Activated CD4-positive, alpha-beta T cell treated with anti-CD3 and anti-CD28 coated beads for 48 hours (primary cell): ENCODE data around the gene MBOAT7.
"Not testable (repeated sequence)": the region's sequence is repeated elsewhere in the genome, so short reads cannot be mapped to it uniquely, and the experiment has no call there.

ENCODE experiments used
- DNase-seq: peaks from one replicate; pipeline ENCODE4 v3.0.0-alpha.2; 2020

The MBOAT7 gene

DNA sequence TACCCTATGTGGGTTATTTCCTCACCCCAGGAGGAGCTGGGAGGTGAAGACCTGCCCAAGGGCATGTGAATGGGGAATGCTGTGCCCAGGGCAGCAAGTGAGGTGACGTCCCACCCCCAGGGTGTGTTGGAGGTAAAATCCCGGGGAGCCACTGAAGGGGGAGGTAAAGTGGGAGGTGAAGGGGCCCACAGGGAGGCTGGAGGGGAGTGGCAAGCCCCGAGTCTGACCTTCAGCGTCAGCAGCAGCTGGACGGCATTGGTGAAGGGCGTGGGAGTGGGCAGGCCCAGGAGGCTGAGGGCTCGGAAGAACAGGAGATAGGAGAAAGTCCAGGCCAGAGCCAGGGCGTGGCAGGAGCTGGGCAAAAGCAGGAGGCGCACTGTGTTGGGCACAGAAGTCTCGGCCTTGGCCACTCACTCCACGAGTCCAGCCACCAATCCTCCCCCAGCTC is 2.4 kb downstream of the MBOAT7 start:
- DNase-seq, result no peak

GRCh38 chr19:54186351-54186750 is 3.0 kb downstream of the MBOAT7 start:
- DNase-seq, result no peak

- no peak for DNase-seq
Observed at GRCh38 chr19:54183431-54183830, 5.9 kb downstream of the MBOAT7 start.

GRCh38 chr19:54181894-54182293 is 7.5 kb downstream of the MBOAT7 start:
- not testable (repeated sequence) for DNase-seq

DNA sequence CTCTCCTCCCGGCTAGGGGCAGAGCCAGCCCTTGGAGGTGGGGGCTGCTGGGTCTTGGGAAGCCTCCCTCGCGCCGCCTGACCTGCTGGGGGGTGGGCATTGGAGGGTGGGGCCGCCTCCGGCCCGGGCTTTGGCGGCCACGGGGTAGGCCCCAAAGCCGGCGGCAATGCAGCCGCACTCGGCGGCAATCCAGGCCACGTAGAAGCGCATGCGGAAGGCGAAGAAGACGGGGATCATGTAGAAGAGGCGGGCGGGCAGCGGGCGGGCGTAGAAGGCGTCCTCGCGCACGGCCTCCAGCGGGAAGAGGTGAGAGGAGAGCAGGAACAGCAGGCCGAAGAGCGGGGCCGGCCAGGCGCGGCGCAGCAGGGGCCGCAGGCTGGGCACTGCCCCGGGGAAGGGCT is 8.7 kb downstream of the MBOAT7 start:
- DNase-seq, result no peak

DNA sequence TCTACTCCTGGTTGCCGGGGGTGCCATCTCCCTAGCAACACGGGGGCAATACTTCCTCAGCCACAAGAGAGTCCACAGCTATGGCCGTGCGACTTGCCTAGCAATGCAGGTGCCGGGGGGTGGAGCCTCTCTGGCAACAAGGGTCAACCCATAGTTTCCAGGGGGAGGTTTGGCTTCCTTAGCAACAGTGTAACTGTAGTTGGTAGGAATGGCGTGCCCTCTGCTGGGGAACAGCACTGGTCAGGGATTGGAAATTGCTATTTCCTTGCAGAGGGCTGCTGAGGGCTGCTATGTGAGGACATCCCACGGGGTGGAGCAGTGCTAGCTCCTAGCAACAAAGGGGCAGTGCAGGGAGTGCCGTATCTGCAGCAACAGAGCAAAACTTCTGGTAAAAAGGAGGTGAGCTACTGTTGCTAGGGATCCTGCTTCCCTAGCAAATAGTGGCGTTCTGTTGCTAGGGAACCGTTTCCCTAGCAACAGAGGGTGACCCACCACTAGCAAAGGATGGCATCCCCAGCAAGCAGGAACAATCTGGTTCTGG is 9.4 kb downstream of the MBOAT7 start:
- DNase-seq, result no peak

DNA sequence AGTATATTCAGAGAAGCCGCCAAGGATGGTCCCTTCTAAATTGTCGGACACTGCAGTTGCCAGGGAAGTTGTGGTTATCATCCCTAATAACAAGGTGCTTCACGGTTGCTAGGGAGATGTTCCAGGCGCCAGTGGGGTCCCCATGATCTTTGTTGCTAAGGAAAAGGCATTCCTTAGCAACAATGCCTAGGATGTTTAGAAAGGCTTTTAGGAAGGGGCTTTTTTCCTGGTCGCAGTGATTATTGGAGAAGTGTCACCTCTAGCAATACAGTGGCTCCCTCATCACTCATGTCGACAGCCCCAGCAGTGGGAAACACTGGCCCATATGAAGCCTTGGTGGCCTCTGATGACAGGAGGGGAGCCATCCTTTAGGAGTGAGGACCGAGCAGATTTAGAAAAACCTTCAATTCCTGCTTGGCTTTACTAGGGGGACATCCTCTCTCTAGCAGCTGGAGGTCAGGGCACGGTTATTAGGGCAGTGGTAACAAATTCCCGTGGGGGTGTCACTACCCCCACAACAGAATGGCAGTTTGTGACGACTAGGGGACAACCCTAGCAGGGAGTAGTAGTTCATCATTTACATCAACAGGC is 10.0 kb downstream of the MBOAT7 start:
- DNase-seq, result no peak

DNA sequence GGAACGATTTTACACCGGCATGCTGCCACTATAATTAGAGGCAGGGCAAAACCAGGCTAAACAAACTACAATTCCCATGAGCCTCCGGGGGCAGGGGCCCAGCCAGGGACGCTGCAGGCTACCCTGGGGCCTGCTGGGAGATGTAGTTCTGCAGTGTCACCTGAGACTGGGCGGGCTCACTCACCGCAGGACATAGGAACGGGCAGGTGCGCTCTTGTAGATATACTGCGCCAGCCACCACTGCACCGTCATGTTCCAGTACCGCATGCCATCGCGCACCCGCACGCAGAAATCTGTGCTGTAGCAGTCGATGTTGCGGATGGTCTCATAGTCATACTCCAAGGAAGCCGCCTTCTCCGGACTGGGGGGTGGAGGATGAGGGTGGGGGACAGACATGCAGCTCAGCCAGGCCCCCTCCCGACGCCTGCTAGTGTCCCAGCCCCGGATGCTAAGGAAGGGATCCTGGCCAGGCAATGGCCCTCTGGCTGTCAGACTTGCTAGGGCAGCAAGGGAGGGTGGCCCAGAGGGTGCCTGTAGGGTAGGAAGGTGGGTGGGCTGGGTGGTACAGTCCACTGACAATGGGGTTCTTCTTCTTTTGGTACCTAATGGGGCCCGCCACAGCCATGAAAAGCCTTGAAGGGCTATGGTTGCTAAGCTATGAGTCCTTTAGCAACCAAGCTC is 10.7 kb downstream of the MBOAT7 start:
- peak; percentile 62 for DNase-seq

DNA sequence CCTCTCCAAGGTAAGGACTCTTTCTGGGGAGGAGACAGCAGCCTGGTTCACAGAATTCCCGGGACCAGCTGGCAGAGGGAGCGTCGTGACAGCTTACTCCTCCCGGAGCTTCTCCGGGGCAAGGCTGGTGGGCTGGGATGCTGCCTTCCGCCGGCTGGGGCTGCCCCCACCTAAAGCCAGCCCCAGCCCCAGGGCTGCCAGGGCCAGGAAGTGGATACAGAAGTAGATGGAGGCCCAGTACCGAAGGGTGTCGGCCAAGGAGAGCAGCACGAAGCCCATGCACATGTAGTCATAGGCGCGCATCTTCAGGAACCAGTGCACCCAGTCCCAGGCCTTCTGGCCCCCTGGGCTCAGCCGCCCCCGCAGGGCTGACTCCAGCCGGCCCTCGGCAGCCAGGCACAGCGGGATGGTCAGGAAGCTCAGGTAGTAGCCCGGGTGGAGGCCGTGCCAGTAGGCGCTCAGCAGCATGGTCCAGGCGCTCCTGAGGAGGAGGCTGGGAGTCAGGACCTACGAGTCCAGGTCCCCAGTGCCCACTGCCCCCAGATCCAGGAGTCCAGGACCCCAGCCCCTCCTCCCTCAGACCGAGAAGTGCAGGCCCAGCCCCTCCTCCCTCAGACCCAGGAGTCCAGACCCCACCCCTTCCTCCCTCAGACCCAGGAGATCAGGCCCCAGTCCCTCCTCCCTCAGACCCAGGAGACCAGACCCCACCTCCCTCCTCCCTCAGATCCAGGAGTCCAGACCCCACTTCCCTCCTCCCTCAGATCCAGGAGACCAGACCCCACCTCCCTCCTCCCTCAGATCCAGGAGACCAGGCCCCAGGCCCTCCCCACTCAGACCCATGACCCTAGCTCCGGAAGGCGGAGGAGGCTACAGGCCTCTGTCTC is 15.2 kb downstream of the MBOAT7 start:
- no peak for DNase-seq

- DNase-seq, result no peak
Observed at GRCh38 chr19:54173359-54173699, 16.1 kb downstream of the MBOAT7 start.

DNA sequence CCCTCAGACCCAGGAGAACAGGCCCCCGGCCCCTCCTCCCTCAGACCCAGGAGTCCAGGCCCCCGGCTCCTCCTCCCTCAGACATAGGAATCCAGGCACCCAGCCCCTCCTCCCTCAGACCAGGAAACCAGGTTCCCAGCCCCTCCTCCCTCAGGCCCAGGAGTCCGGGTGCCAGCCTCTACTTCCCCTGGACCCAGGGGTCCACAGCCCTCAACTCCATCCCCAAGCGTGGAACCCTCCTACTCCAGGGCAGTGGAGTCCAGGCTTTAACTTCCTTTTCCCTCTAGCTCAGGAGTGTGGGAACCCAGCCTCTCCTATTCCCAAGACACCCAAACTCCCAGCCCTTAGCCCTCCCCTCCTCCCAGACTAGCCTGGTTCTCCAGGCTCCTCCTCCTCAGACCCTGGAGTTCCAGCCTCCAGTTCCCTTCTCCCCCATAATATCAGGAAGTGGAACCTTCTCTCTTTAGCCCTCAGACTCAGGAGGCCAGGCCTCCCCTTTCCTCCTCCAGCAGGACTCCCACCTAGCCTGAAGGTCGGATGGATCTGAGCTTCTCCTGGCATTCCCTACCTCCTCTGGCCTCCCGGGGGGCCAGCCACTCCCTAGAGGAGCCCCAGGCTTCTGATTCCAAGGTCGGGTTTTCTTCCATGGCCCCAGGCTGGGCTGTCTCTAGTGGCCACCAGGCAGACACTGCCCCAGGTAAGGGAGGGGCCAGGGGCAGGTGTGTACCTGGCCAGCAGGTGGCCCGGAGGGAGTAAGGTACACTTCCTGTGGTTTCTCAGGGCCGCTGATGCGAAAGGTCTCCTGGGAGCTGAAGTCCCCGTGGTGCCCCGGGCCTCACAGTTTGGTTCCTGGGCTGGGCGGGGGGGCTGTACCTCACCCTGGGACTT is 16.7 kb downstream of the MBOAT7 start, which contains the start of gene TMC4:
TMC4 (minus strand) TSS at position 690 of the 888 bp plus-strand sequence; CDS start at position 647, 43 bp downstream.
- no peak for DNase-seq

- DNase-seq, result not testable (repeated sequence)
Observed at GRCh38 chr19:54171736-54172431, 17.5 kb downstream of the MBOAT7 start.

GRCh38 chr19:54169149-54169740 is 20.1 kb downstream of the MBOAT7 start:
- no peak for DNase-seq

GRCh38 chr19:54168174-54168917 is 21.0 kb downstream of the MBOAT7 start:
- DNase-seq, result peak; percentile 96

GRCh38 chr19:54165222-54165621 is 24.2 kb downstream of the MBOAT7 start:
- DNase-seq, result no peak

- DNase-seq, result peak; percentile 79
Observed at GRCh38 chr19:54164369-54165068, 24.9 kb downstream of the MBOAT7 start.

DNA sequence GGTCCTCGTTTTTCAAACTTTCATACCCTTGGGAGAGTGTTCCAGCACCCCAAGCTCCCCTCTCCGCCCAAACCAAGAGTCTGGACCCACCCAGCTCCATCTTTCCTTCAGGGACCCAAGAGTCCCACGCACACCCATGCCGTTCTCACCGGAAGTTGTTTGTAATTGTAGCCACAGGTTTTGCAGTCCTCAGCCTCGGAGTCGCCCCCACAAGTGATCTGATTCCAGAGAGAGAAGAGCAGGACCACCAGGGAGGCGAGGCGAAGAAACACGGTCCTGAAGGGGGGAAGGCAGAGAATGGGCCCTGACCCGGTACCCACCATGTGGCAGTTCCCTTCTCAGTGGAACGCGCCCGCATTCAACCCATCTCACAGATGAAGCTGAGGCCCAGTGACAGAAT is 26.5 kb downstream of the MBOAT7 start:
- no peak for DNase-seq

DNA sequence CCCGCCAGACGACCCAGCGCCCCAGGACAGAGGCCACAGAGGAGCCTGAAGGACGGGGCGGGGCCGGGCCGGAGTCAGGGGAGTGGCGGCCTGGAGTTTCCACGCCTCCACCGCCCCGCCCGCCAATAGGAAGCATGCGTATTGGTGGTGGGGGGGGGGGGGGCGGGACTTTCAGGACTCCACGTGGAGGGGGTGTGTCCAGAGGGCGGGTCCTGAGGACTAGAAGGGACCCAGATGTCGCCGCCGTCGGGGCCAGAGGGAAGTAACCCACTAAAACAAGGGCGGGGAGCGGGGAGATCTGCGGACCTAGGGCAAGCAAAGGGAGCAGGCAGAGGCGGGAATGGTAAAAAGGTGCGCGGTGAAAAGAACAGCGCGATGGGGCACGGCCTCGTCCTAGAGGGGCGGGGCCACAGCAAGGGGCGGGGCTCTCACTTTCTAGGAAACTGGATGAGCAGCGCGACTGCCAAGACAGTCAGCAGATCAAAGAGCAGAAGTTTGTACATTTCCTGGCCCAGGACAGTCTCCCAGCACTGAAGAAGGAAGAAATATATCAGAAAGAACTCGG is 27.1 kb downstream of the MBOAT7 start:
- peak; percentile 90 for DNase-seq

- DNase-seq, result no peak
Observed at GRCh38 chr19:54160854-54161253, 28.5 kb downstream of the MBOAT7 start.
